GM23248 (cell line): ENCODE results near the gene DLG2. TPM values are rescaled to one million over a fixed set of nuclear protein-coding genes. Genes with fewer than 3 reads are reported as not detected.
"Not testable (repeated sequence)": the region's sequence is repeated elsewhere in the genome, so short reads cannot be mapped to it uniquely, and the experiment has no call there.

ENCODE experiments used
- DNase-seq: peaks from one replicate; pipeline ENCODE4 v3.0.0-alpha.2; 2015
- H2AFZ ChIP-seq: fragments of 200-600 bp; sonication (generic); 2 replicates; pipeline ENCODE4 v1.6.1; 2016; ENCODE audit warnings: antibody characterized with exemption
- H3F3A ChIP-seq: fragments of 200-600 bp; sonication (generic); 2 replicates; pipeline ENCODE4 v1.6.1; 2016; ENCODE audit warnings: mild to moderate bottlenecking, antibody characterized with exemption, mixed run types; ENCODE audit not compliant: insufficient read depth
- H3K27ac ChIP-seq: fragments of 200-600 bp; sonication (generic); 2 replicates; pipeline ENCODE4 v1.5.1; 2016; ENCODE audit warnings: mild to moderate bottlenecking
- H3K27me3 ChIP-seq: fragments of 200-600 bp; sonication (generic); replicated peaks from 2 replicates; pipeline ENCODE4 v1.6.1; 2016; ENCODE audit warnings: mild to moderate bottlenecking; ENCODE audit not compliant: insufficient read depth
- H3K36me3 ChIP-seq: fragments of 200-600 bp; sonication (generic); 2 replicates; pipeline ENCODE4 v1.6.1; 2016; ENCODE audit warnings: low read depth, mild to moderate bottlenecking
- H3K4me1 ChIP-seq: fragments of 200-600 bp; sonication (generic); 2 replicates; pipeline ENCODE4 v1.6.1; 2016; ENCODE audit warnings: mild to moderate bottlenecking; ENCODE audit not compliant: insufficient read depth
- H3K4me2 ChIP-seq: fragments of 200-600 bp; sonication (generic); one replicate; pipeline ENCODE4 v1.6.1; 2016; ENCODE audit warnings: mild to moderate bottlenecking; ENCODE audit not compliant: unreplicated experiment
- H3K4me3 ChIP-seq: fragments of 200-600 bp; sonication (generic); 2 replicates; pipeline ENCODE4 v1.5.1; 2016; ENCODE audit warnings: mild to moderate bottlenecking
- H3K79me2 ChIP-seq: fragments of 200-600 bp; sonication (generic); 2 replicates; pipeline ENCODE4 v1.6.1; 2016; ENCODE audit warnings: mild to moderate bottlenecking; ENCODE audit not compliant: insufficient read depth
- H3K9ac ChIP-seq: fragments of 200-600 bp; sonication (generic); 2 replicates; pipeline ENCODE4 v1.6.1; 2016; ENCODE audit warnings: mild to moderate bottlenecking
- H3K9me2 ChIP-seq: fragments of 200-600 bp; sonication (generic); 2 replicates; pipeline ENCODE4 v1.6.1; 2016; ENCODE audit warnings: mixed run types, mild to moderate bottlenecking, moderate library complexity; ENCODE audit not compliant: insufficient read depth
- H3K9me3 ChIP-seq: fragments of 200-600 bp; sonication (generic); one replicate; pipeline ENCODE4 v1.6.1; 2017; ENCODE audit warnings: low read depth
- H4K20me1 ChIP-seq: fragments of 200-600 bp; sonication (generic); 2 replicates; pipeline ENCODE4 v1.6.0; 2016; ENCODE audit not compliant: insufficient read depth
- EZH2 ChIP-seq: fragments of 200-600 bp; sonication (generic); IDR thresholded peaks from 2 replicates; pipeline ENCODE4 v1.6.1; 2018; ENCODE audit warnings: antibody characterized with exemption, mild to moderate bottlenecking; ENCODE audit not compliant: insufficient read depth, poor library complexity, severe bottlenecking
- EZH2phosphoT487 ChIP-seq: fragments of 200-600 bp; sonication (generic); IDR thresholded peaks from 2 replicates; pipeline ENCODE4 v1.6.1; 2018; ENCODE audit warnings: antibody characterized with exemption, moderate library complexity, mild to moderate bottlenecking, low read depth; ENCODE audit not compliant: insufficient read depth
- WGBS, 2 experiments: methylation state at CpG; one replicate each; pipeline ENCODE4 v1.1.6; 2015 to 2017; ENCODE audit warnings: low lambda C conversion rate in 2 of 2, low coverage in 1 of 2; ENCODE audit errors: missing lambda C conversion rate in 2 of 2; 5-methylcytosine and 5-hydroxymethylcytosine counted together
- in situ Hi-C: fragments of 300-500 bp; cut with MboI; formaldehyde crosslinking; loops from 2 replicates; pipeline ENCODE4 v1.15.0; 2020
- polyA plus RNA-seq: library from polyadenylated mRNA; unstranded; fragments of >200 nt; fragmentation: Nextera tagmentation; extraction: Ambion mirVana; gene quantifications from 2 replicates; pipeline ENCODE4 v1.2.1, GENCODE V29; 2016
- total RNA-seq: library from RNA; depleted of rRNA; stranded (reverse); fragments of >200 nt; shearing (Covaris generic); gene quantifications from 2 replicates; pipeline ENCODE4 v1.2.3, GENCODE V29; 2014

DLG2 gene
- total and polyA plus RNA-seq, 2 experiments from 2014 or later: 1.1 to 1.7 TPM

- Histone ChIP-seq H3K9ac (no peak overlapping the region), H3K9me3 (no peaks in the 10 kb centered on the region), H3F3A (no peaks in the 10 kb centered on the region), H2AFZ (no peak overlapping the region), H3K4me2 (no peak overlapping the region), H3K36me3 (no peaks in the 10 kb centered on the region), H3K9me2 (no peaks in the 10 kb centered on the region), H3K27me3 (no peaks in the 10 kb centered on the region), H4K20me1 (no peaks in the 10 kb centered on the region), H3K79me2 (no peaks in the 10 kb centered on the region), H3K27ac (no peak overlapping the region), H3K4me1 (no peaks in the 10 kb centered on the region), H3K4me3 (no peak overlapping the region)
- TF ChIP-seq EZH2phosphoT487: no peak
- no peak for TF ChIP-seq EZH2
- no peak for DNase-seq
- in situ Hi-C loops: no loop called here
- WGBS, 2 experiments: 32 to 38% methylated on average over 4 of the region's 4 CpGs
Measured at GRCh38 chr11:85231588-85231987, 395.6 kb downstream of the DLG2 start.

GRCh38 chr11:85229723-85230122 is 397.4 kb downstream of the DLG2 start:
- H2AFZ ChIP-seq, H3K27ac ChIP-seq, H3K79me2 ChIP-seq, H3K36me3 ChIP-seq, H3F3A ChIP-seq, H3K4me1 ChIP-seq, H4K20me1 ChIP-seq, H3K9ac ChIP-seq, H3K4me3 ChIP-seq, H3K9me2 ChIP-seq, H3K27me3 ChIP-seq, DNase-seq, H3K4me2 ChIP-seq, in situ Hi-C loops, H3K9me3 ChIP-seq: not testable (repeated sequence)
- WGBS, 2 experiments: 56 to 58% methylated on average over 1 of the region's 1 CpG

GRCh38 chr11:85196968-85197367 is 430.2 kb downstream of the DLG2 start:
- no peaks in the 10 kb centered on the region for H3K9me3 ChIP-seq
- no peak overlapping the region for H3K27ac ChIP-seq
- H3K27me3 ChIP-seq: no peaks in the 10 kb centered on the region
- H3K4me3 ChIP-seq: no peak overlapping the region
- TF ChIP-seq EZH2phosphoT487: no peak
- TF ChIP-seq EZH2: no peak
- no peaks in the 10 kb centered on the region for H4K20me1 ChIP-seq
- H3K36me3 ChIP-seq: no peaks in the 10 kb centered on the region
- H3K9ac ChIP-seq: no peak overlapping the region
- H3K79me2 ChIP-seq: no peaks in the 10 kb centered on the region
- H2AFZ ChIP-seq: no peak overlapping the region
- no peaks in the 10 kb centered on the region for H3F3A ChIP-seq
- in situ Hi-C loops: no loop called here
- 32 to 37% methylated on average over 2 of the region's 2 CpGs for WGBS, 2 experiments
- H3K4me2 ChIP-seq: no peak overlapping the region
- no peak for DNase-seq
- H3K4me1 ChIP-seq: no peaks in the 10 kb centered on the region
- H3K9me2 ChIP-seq: no peaks in the 10 kb centered on the region

GRCh38 chr11:85195934-85196333 is 431.2 kb downstream of the DLG2 start:
- Histone ChIP-seq H3K36me3 (no peaks in the 10 kb centered on the region), H3K79me2 (no peaks in the 10 kb centered on the region), H3K4me1 (no peaks in the 10 kb centered on the region), H3K4me3 (no peak overlapping the region), H3K9ac (no peak overlapping the region), H3K4me2 (no peak overlapping the region), H3K27me3 (no peaks in the 10 kb centered on the region), H3F3A (no peaks in the 10 kb centered on the region), H4K20me1 (no peaks in the 10 kb centered on the region), H3K9me3 (no peaks in the 10 kb centered on the region), H3K27ac (no peak overlapping the region), H3K9me2 (no peaks in the 10 kb centered on the region), H2AFZ (no peak overlapping the region)
- 42 to 57% methylated on average over 3 of the region's 3 CpGs for WGBS, 2 experiments
- in situ Hi-C loops: no loop called here
- TF ChIP-seq EZH2phosphoT487 (no peak), EZH2 (no peak)
- DNase-seq: no peak

- H3K4me2 ChIP-seq: no peak overlapping the region
- no peak overlapping the region for H3K27ac ChIP-seq
- H3K36me3 ChIP-seq: no peaks in the 10 kb centered on the region
- H2AFZ ChIP-seq: no peak overlapping the region
- H3F3A ChIP-seq: no peaks in the 10 kb centered on the region
- in situ Hi-C loops: no loop called here
- 47% methylated on average over 1 of the region's 1 CpG for WGBS, 2 experiments
- no peak overlapping the region for H3K9ac ChIP-seq
- H4K20me1 ChIP-seq: no peaks in the 10 kb centered on the region
- no peaks in the 10 kb centered on the region for H3K27me3 ChIP-seq
- no peak overlapping the region for H3K4me3 ChIP-seq
- no peak for DNase-seq
- no peaks in the 10 kb centered on the region for H3K79me2 ChIP-seq
- H3K9me3 ChIP-seq: no peaks in the 10 kb centered on the region
- no peak for TF ChIP-seq EZH2phosphoT487
- TF ChIP-seq EZH2: no peak
- H3K9me2 ChIP-seq: no peaks in the 10 kb centered on the region
- H3K4me1 ChIP-seq: no peaks in the 10 kb centered on the region
Measured at GRCh38 chr11:85187992-85188391, 439.2 kb downstream of the DLG2 start.
